Measurements from ENCODE around the gene OR52E2.

The OR52E2 gene

DNA sequence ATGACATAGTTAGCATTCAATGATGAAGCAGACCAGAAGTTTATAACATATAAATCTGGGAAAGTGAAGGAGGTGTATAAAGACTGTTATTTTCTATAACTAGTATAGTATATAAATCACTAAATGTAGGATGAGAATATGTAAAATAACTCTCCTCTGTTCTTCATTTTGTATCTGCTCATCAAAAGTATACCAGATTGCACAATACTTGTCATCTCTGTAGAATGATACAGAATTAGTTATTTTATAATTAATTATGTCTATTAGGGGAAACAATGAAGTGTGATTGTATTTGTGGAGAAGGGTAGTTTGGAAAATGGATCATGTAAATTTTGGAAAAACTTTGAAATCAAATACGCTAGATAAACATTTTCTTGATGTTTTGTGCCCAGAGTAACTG is 46.4 kb downstream of the OR52E2 start:
- DNase-seq (ENCODE audit: low read depth in 2 of 2), result no peak

DNA sequence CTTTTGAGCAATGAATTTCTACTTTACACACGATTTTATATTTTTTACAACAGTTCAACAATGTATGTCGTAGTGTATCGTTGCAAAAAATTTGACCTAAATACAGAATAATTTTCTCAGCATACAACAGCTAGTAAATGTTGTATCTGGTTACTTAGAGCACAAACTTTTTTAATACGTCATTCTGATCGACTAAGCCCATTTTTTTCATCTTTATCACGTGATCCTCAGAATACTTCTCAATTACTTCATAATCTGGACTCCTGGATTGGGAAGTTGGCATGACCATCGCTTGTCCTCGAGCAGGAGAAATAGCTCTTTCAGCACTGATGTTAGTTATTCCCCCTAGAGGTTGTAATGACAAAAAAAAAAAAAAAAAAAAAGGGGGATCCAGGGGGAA is 48.2 kb downstream of the OR52E2 start:
- no peak for DNase-seq (ENCODE audit: low read depth in 2 of 2)

All from stimulated activated CD8-positive, alpha-beta memory T cell treated with anti-CD3 and anti-CD28 coated beads, Interleukin-7, amount 100 ng/mL, for 1 hour (primary cell).